Suppressor macrophage (primary cell): ENCODE data around the gene TACC3.

Experiments
- DNase-seq, 4 experiments: peaks; one replicate each; pipeline ENCODE4 v3.0.0-alpha.2; 2020 to 2022

The TACC3 gene

GRCh38 chr4:1776521-1777161 lies 55.3 kb downstream of the TACC3 start:
- no peak for DNase-seq

DNA sequence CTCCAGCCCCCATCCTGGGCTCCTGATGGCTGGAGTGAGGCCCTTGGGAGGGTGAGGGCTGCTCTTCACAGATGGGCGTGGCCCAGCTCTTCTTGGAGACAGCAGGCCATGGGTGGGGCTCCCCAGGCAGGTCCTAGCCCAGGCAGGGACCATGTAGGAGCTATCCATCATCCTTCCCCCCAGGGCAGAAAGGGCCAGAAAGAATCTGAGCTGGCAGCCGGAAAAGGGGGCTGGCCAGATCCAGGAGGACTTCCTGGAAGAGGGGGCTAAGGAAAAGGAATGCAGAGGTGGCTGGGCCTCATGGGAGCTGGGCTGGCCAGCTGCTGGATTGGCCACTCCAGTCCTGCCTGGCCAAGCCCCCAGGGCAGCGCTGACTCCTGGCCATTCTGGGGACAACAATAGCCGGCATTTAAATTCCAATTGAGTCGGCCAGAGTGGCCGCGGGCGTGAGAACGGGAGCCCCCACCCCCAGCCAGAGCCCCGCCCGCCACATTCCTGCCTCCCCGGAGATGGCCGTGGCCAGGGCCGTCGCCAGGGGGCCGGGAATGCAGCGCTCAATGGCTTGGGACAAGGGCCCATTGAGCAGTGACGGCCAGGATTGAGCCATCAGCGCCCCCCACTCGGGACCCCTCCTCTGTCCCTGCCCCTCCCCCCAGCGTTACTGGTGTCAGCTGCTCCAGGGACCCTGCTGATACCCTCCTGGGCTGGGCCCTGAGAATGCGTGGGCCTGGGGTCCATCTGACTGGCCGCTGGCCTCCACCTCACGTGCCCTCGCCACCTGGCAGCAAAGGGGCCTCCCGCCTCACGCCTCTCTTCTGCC lies 56.7 kb downstream of the TACC3 start:
- no peak for DNase-seq

DNA sequence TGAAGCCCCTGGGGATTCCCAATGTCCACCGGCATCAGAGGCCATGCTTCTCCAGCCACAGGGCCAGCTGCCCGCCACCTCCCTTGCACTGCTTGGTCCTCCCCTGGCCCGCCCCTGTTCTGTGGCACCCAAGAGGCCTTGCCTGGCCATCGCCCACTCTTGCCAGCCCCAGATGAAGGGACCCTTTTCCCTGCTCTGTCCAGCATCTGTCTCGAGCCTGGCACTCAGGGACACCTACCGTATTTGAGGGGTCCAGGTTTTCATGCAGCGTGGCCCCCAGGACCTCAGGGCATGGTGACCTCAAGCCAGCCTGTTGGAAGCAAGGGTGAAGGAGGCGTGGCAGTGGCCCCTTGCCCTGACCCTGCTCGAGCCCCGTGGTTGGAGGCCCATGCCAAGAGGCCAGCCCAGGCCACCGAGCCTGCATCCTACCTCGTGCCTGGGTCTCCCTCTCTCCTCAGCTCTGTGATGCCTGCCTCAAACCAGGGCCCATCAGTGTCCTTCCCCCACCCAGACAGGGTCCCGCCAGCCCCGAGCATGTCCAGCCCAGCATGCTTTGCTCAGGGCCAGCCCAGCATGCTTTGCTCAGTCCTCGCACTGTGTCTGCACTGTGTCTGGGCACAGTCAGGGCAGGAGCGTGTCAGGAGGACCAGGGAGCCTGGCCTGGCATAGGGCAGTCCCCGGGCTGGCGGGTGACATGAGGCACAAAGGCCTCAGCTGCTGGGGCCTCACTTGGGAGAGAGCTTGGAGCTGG lies 57.5 kb downstream of the TACC3 start:
- DNase-seq: no peak

DNA sequence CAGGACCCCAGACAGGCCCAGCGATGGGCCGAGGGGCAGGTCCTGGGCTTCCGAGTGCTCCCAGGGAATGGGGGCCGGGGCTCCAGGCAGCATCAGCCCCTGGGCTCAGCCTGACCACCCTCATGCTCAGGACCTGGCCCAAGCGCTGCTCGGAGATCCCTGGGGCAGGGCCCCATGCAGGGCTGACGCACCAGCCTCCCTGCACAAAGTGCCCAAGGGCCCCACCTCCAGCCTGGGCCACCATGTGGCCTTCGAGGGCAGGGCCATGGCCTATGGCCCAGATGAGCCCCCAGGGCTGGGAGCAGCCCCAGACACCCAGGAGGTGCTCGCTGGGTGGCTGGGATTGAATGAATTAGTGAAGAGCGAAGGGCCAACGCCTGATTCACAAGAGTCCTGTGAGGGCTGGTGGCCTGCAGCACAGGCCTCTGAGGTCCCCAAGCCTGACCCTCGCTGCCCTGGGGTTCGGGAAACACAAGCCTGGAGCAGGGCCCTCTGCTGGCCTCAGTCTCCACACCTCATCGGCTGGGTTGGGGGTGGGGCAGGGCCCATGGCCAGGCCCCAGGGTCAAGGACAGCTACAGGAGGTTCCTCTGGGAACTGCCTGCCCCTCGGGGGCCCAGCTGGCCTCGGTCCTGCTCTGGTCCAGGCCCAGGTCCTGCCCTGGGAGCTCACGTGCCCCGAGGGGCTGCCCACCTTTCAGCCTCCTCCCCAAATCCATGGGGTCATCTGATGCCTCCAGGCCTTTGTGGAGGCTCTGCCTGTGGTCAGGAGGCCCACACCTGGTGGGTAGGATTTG lies 58.5 kb downstream of the TACC3 start:
- no peak for DNase-seq

- DNase-seq: no peak
These were observed 59.1 kb downstream of the TACC3 start for GRCh38 chr4:1780435-1780834.

- DNase-seq: no peak
These were observed 61.7 kb downstream of the TACC3 start for GRCh38 chr4:1783015-1783414.

DNA sequence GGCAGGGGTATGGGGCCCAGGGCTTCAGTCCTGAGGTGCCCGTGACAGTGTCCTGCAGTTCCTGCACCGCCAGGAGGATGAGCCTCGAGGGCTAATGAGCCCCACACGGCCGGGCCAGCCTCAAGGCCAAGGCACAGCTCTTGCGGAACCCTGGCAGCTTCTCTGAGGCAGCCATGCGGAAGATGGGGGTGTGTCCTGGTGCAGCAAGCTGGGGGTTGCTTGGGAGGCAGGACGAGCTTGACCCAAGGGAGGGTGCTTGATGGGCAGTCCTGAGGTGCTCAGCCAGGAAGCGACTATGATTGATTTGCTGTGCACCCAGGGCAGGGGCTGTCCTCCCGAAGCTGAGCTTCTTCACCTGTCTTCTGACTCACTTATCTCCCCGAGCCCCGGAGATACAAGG lies 62.6 kb downstream of the TACC3 start:
- DNase-seq: no peak

DNA sequence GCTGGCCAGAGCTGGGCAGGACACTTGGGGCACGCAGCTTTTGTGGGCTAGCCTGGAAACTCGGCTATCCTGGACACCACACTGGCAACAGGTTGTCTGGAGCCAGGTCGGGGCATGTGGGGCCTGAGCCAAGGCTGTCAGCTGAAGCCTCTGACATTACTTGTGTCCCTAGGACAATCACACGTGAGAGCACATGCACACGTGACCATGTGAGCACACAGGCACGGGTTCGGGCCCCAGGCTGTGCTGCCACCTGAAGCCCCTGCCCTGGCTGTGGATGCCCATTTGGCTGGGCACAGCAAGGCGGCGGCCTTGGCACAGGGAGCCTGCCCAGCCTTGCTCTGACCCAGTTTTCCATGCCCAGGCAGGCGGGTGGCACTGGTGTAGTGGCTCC lies 63.1 kb downstream of the TACC3 start:
- DNase-seq: no peak

DNA sequence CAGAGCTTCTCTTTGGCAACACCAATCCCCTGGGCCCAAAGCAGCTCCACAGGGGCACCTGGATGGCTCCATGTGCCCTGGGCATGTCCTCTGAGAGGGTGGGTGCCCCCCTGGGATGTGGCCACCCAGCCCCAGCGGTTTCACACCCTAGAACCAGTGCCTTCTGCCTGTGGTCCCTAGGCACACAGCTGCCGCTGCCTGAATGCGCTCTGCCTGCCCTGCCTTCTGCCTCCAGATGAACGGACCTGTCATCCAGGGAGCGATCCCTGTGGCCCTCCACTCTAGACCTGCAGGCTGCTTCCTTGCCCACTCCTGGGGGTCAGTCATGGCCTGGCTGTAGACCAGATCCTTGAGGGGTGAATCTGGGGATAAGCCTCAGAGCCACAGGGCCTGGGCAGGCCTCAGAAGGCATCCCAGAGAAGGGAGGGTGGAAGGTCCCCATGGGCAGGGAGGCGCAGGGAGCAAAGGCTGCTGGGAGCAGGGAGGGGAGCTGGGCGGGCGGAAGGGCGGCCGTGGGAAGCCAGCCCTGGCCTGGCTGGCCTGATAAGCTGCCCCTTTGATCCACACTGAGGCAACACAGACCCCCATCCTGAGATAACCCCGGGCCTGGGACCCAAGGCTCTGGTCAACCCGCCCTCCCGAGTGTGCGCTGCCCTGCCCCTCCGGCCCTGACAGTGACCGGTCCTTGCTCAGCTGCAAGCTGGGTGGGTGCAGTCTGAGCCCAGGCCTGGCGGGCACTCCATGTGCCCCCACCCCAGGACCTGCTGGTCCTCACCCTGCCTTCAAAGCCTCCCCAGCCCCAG lies 63.7 kb downstream of the TACC3 start:
- no peak for DNase-seq

DNA sequence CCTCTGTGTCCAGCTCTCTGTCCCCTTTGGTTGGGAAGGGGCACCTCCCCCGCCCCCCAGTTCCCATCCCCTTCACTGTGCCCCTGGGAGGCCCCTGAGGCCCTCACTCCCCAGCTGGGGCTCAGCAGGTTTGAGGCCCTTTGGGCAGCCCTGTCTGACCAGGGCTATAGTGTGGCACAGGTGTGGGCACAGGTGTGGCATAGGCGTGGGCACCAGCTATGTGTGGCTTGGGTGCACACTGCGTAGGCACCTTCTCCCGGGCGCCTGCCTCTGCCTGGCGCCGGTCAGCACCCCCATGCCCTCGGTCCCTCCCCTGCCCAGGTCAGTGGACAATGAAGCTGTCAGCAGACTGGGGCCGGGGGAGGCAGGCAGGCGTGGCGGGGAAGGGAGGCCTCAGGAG lies 64.3 kb downstream of the TACC3 start:
- DNase-seq: no peak

DNA sequence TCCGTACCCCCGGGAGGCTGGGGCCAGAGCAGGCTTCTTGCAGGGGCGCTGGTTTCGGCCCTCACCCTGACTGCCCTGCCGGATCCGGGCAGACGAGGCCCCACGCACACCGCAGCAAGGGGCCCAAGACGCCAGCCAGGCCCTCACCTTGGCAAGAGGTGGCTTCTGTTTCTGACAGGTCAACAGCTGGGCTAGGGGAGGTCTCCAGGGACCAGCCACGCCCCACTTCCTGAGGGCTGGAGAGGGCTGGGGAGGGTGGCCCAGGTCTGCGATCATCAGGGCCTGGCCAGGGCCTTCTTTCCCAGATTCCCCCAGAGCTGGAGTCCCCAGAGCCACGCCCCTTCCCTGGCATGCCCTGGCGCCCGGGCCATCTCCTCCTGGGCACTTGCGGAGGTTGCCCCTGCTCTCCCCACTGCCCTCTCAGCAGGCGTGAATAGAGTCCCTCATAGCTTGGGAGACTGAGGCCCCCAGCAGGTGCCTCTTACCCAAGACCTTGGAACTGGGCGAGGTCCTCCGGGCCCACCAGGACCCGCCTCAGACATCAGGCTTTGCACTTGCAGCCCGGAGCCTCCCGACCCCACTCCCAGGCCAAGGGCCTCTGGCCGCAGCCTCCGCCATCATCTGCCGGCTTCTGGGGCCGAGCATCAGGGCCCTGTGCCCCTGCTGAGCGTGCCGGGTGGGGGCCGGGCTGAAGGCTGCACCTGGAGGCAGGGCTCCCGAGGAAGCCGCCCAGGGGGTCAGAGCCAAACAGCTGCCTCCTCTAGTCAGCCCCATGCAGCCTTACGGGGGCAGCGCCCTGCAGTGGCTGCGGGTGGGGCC lies 65.4 kb downstream of the TACC3 start:
- DNase-seq: no peak

DNA sequence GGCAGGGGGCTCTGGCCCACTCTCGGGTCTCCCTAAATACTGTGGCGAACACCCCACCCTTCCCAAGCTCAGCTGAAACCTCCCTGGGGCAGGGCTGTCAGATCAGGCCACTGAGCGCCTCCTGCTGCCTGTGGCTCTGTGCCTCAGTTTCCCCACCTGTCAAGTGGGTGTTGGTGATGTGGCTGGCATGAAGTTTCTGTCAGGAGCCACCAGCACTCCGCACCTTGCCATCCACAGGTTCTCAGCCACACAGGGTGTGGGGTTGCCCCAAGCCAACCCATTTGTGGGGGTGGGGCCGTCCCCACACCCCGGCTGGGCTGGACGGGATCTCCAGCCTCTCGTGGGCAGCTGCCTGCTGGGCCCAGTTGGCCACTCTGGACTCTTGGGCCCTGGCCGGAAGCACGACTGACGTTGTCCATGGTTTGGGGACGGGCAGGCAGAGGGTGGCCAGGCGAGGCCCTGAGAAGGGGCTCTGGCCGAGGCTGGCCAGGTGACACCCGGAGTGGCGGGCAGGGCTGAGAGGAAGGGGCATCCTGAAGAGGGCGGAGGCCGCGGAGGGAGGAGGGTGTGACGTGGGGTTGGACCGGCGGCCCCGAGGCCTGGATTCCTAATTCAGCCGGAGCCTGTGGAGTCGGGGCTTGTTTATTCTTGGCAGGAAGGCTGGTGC lies 66.2 kb downstream of the TACC3 start:
- DNase-seq: no peak

- no peak for DNase-seq
These were observed 67.1 kb downstream of the TACC3 start for GRCh38 chr4:1788254-1788973.

DNA sequence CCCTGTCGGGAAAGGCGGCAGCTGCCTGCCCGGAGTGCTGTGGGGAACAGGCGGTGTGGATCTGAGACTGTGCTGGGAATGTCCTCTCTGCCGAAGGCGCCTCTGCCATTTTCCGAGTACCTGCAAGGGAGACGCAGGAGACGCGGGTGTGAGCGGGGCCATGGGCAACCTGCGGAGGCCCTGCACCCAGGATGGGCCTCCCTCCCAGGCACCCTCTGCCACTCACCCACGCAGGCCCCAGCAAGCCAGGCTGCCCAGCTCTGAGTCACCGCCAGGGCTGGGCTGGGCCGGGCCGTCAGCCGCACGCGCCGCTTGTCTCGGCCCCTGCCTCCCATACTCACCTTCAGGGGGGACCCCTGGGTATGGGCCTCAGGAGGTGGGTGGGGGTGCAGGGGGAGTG lies 68.2 kb downstream of the TACC3 start:
- DNase-seq: no peak

DNA sequence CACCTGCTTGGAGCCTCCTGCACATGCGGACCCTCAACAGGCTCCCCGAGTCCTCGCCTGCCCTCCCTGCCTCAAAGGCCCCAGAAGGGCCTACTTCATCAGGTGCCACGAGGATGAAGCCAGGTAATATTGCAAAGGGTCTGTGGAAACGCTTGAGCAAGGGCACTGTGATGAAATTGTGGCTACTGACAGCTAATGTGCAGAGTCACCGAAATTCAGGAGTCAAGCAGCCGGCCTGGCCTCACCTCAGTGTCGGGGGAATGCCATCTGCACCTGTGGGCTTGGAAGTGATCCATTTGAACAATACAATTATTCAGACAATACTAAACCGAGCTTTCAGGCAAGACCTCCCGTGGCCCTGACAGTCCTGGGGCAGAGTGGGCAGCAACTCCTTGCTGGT lies 68.7 kb downstream of the TACC3 start:
- DNase-seq: no peak

DNA sequence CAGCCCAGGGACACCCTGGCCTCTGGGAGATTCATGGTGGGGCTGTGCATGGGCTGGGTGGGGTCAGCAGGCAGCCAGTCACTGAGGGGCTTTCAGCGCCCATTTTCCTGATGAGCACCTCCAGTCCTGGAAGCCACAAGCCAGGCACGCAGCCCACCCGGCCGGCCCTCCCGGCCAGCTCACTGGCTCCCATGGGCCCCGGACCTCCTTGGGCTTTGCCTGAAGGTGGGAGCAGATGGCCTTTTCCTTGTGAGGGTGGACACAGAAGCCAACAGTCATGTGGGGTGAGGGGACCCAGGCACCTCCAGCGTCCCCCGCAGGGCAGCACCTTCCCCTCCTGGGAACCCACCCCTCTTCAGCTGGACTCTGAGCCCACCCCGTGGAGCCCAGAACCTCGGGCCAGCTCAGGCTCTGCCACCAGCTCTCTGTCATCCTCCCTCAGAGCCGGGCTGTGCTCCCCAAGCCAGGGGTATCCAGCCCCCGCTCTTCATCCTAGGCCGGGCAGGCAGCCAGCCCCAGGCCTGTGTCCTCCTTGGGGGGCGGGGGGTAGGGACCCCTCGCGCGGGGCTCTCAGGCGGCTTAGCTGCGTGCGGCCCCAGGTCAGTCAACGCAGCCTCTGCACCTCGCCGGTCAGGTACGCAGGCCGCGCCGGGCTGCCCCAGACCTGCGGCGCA lies 71.0 kb downstream of the TACC3 start:
- no peak for DNase-seq

- peak; percentile 20 to 78 (median 47) for DNase-seq
These were observed 71.6 kb downstream of the TACC3 start, which contains the start of gene FGFR3 for GRCh38 chr4:1792832-1793495. Gene FGFR3, plus strand, starts transcription at chr4:1793293. Its CDS starts 642 bp downstream, at chr4:1793935.

DNA sequence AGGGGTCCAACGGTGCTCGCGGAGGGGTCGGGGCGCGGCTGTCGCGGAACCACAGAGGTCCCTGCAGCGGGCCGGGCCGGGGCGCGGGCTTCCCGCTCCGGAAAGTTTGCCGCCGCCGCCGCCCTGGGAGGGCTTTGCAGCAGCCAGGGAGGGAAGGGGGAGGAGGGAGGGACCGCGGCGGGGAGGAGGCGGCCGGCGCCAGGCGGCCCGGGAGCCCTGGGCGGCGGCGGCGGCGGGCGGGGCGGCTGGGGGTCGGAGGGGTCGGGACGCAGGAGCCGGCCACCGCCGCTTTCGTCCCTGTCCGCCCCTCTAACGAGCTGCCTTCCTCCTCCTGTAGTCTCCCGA lies 72.1 kb downstream of the TACC3 start:
- peak; percentile 13 to 60 (median 32) for DNase-seq
